Endothelial cell of umbilical vein (primary cell): ENCODE data around the gene NOB1. TPM values are rescaled to one million over a fixed set of nuclear protein-coding genes. Genes with fewer than 3 reads are reported as not detected.

Source experiments
- BruUV-seq: library from RNA; stranded (reverse); fragments of 400-500 nt; replicated peaks from 2 replicates; lab custom pipeline; 2021; lab: Mats Ljungman, UMichigan
- CTCF ChIA-PET: fragments of 300-600, 350-600 bp; sonication (Branson Sonifier 250); formaldehyde crosslinking; loops from one replicate; lab custom pipeline; 2021; ENCODE audit warnings: antibody characterized with exemption, inconsistent platforms; lab: Charles Lee
- POLR2A ChIA-PET: fragments of 300-600, 350-600 bp; sonication (Branson Sonifier 250); formaldehyde crosslinking; loops from one replicate; lab custom pipeline; 2021; ENCODE audit warnings: antibody characterized with exemption, inconsistent platforms; lab: Charles Lee
- DNase-seq: peaks from one replicate; pipeline ENCODE4 v3.0.0-alpha.2; 2011; ENCODE audit warnings: low read depth, low spot score
- FAIRE-seq: peaks from 2 replicates; lab custom pipeline; 2011; peaks lifted over from hg19 to GRCh38; lab: Jason Lieb, UNC
- H2AFZ ChIP-seq: 2 replicates; pipeline ENCODE4 v1.6.0; 2012; ENCODE audit warnings: low read depth, low read length, control low read depth, inconsistent platforms
- H3K27ac ChIP-seq: 2 replicates; pipeline ENCODE4 v1.5.1; 2011; ENCODE audit warnings: low read depth, mild to moderate bottlenecking, control low read depth, low read length, moderate library complexity; ENCODE audit not compliant: insufficient read depth
- H3K27me3 ChIP-seq, 2 experiments: 2 replicates each; pipeline versions ENCODE4 v1.6.0 to v1.6.1; 2011; ENCODE audit warnings: low read length in 2 of 2, mixed read lengths in 1 of 2; ENCODE audit not compliant: control insufficient read depth in 2 of 2, insufficient read depth in 2 of 2
- H3K36me3 ChIP-seq, 2 experiments: 2 replicates in 1 of 2; 3 replicates in 1 of 2; pipeline ENCODE4 v1.5.1; 2011; ENCODE audit warnings: low read length in 2 of 2, mild to moderate bottlenecking in 1 of 2, moderate library complexity in 1 of 2; ENCODE audit not compliant: control insufficient read depth in 2 of 2, insufficient read depth in 2 of 2; ENCODE audit errors: extremely low read depth in 1 of 2
- H3K4me1 ChIP-seq: 3 replicates; pipeline ENCODE4 v1.5.1; 2011; ENCODE audit warnings: mild to moderate bottlenecking, low read length; ENCODE audit not compliant: control insufficient read depth, insufficient read depth; ENCODE audit errors: extremely low read depth
- H3K4me2 ChIP-seq: 2 replicates; pipeline ENCODE4 v1.6.1; 2011; ENCODE audit warnings: low read length, control low read depth, mixed read lengths; ENCODE audit not compliant: insufficient read depth
- H3K4me3 ChIP-seq, 3 experiments: fragments of 200-600 bp in 1 of 3; sonication (generic), shearing (Covaris generic) in 1 of 3; replicated peaks in 1 of 3; 2 replicates each; pipeline ENCODE4 v1.5.1; 2011 to 2016; ENCODE audit warnings: control low read depth in 3 of 3, low read length in 3 of 3, mild to moderate bottlenecking in 2 of 3, inconsistent platforms in 1 of 3, low read depth in 1 of 3, moderate library complexity in 1 of 3; ENCODE audit not compliant: insufficient read depth in 1 of 3
- H3K79me2 ChIP-seq: 2 replicates; pipeline ENCODE4 v1.6.0; 2012; ENCODE audit warnings: low read length, inconsistent platforms; ENCODE audit not compliant: control insufficient read depth, insufficient read depth
- H3K9ac ChIP-seq: replicated peaks from 2 replicates; pipeline ENCODE3; 2011; ENCODE audit warnings: low read length, control low read depth; ENCODE audit not compliant: insufficient read depth; ENCODE audit errors: extremely low read depth
- H3K9me1 ChIP-seq: replicated peaks from 3 replicates; pipeline ENCODE4 v1.6.0; 2011; ENCODE audit warnings: mild to moderate bottlenecking, low read length; ENCODE audit not compliant: control insufficient read depth, insufficient read depth; ENCODE audit errors: extremely low read depth
- H3K9me3 ChIP-seq: replicated peaks from 2 replicates; pipeline ENCODE4 v1.5.1; 2012; ENCODE audit warnings: low read length, inconsistent platforms; ENCODE audit not compliant: control insufficient read depth, insufficient read depth
- H4K20me1 ChIP-seq: replicated peaks from 2 replicates; pipeline ENCODE3; 2011; ENCODE audit warnings: mild to moderate bottlenecking, low read length; ENCODE audit not compliant: control insufficient read depth, insufficient read depth; ENCODE audit errors: extremely low read depth
- EZH2 ChIP-seq: IDR thresholded peaks from 2 replicates; pipeline ENCODE4 v1.6.1; 2012; ENCODE audit warnings: borderline replicate concordance, low read depth, mild to moderate bottlenecking, moderate library complexity, low read length, inconsistent platforms; ENCODE audit not compliant: severe bottlenecking
- FOS ChIP-seq: IDR thresholded peaks from 2 replicates; pipeline ENCODE4 v1.6.1; 2011; ENCODE audit warnings: mild to moderate bottlenecking, low read length, moderate library complexity, borderline replicate concordance; ENCODE audit not compliant: insufficient read depth
- GATA2 ChIP-seq: IDR thresholded peaks from 2 replicates; pipeline ENCODE4 v1.7.0; 2011; ENCODE audit warnings: low read depth, mild to moderate bottlenecking, moderate library complexity, mixed read lengths, low read length; ENCODE audit not compliant: insufficient read length, insufficient read depth
- JUN ChIP-seq: IDR thresholded peaks from 2 replicates; pipeline ENCODE4 v1.6.1; 2011; ENCODE audit warnings: borderline replicate concordance, low read depth; ENCODE audit not compliant: insufficient read length, insufficient read depth
- MYC ChIP-seq: IDR thresholded peaks from one replicate; pipeline ENCODE4 v1.6.1; 2011; ENCODE audit warnings: mild to moderate bottlenecking, low read depth, low read length
- POLR2A ChIP-seq: IDR thresholded peaks from 2 replicates; pipeline ENCODE4 v1.6.1; 2012; ENCODE audit warnings: low read depth, mild to moderate bottlenecking, control low read depth, low read length
- POLR2AphosphoS5 ChIP-seq: IDR thresholded peaks from 2 replicates; pipeline ENCODE4 v1.6.1; 2012; ENCODE audit warnings: low read depth, mild to moderate bottlenecking, control low read depth, low read length, moderate library complexity; ENCODE audit not compliant: insufficient read depth
- dilution Hi-C: fragments of 300-500 bp; cut with MboI; formaldehyde crosslinking; loops from one replicate; pipeline ENCODE4 v1.15.0; 2019; ENCODE audit warnings: low sequenced_read_pairs; ENCODE audit not compliant: extremely low pct_ligation_motif_present
- intact Hi-C: fragments of 100-400 bp; cut with micrococcal nuclease; formaldehyde crosslinking; loops from one replicate; pipeline ENCODE4 v1.10.0; 2022
- polyA plus RNA-seq, 4 experiments: library from polyadenylated mRNA; depleted of rRNA in 3 of 4; stranded (reverse) in 3 of 4; unstranded in 1 of 4; fragments of >200 nt; gene quantifications; 2 replicates each; pipeline versions ENCODE4 v1.2.1 to v1.2.3, GENCODE V29; 2011 to 2012; ENCODE audit warnings: missing spikeins in 1 of 4
- total RNA-seq: library from RNA; stranded (reverse); gene quantifications from 2 replicates; pipeline ENCODE4 v1.2.3, GENCODE V29; 2021
- TF ChIP-seq, protein P1 (sequence below), 2 donors: IDR thresholded peaks; 1 replicate in 1 of 2; 2 replicates in 1 of 2; pipeline ENCODE4 v1.5.1; 2011; ENCODE audit warnings: low read length in 2 of 2, mild to moderate bottlenecking in 2 of 2, moderate library complexity in 2 of 2, control low read depth in 1 of 2, inconsistent platforms in 1 of 2, low read depth in 1 of 2; ENCODE audit not compliant: insufficient read depth in 1 of 2; ENCODE audit errors: extremely low read depth in 1 of 2
- TF ChIP-seq, protein P2 (sequence below): IDR thresholded peaks from 2 replicates; pipeline ENCODE4 v1.6.1; 2011; ENCODE audit not compliant: insufficient read depth, insufficient read length

Gene NOB1
- total and polyA plus RNA-seq, 2 donors (not counting 3 experiments of a cell fraction or from before 2014, with no cell fraction given), result 65.4 to 66.5 TPM

DNA sequence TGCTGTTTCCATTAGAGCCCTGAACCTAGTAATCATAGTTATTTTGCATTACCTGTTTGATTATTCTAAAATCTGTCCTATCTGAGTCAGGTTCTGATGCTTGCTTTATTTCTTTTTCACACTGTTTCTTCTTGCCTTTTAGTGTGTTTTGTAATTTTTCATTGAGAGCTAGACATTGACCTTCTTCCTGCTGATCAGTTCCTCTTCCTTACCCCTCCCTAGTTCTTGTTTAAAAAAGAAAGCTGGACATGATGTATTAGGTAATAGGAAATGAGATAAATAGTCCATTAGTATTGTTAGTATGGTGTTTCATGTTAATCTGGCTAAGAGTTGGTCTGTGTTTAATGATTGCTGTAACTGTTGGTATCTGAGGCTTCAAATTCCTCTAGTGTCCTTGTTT lies 20.8 kb upstream of the NOB1 start:
- DNase-seq (no peak), FAIRE-seq (no peak)
- H3K4me1 ChIP-seq, result peaks cover 4% of the 10 kb centered on the region
- dilution Hi-C loops, result no loop called here
- no peak overlapping the region for H3K27ac ChIP-seq
- H3K4me3 ChIP-seq, result no peak overlapping the region
- no peak overlapping the region for H3K4me2 ChIP-seq
- ChIA-PET CTCF (interaction anchor here (1.2 kb wide), 1 partner anchor 13 kb away, joined by 3 read pairs; the partner anchor contains the start of gene WWP2), POLR2A (no interaction called here)
- intact Hi-C loops, result no loop called here
- H3K36me3 ChIP-seq, result no peaks in the 10 kb centered on the region
- H3K9ac ChIP-seq, result no peak overlapping the region
- TF ChIP-seq JUN, result no peak
- TF ChIP-seq, protein P1, sequence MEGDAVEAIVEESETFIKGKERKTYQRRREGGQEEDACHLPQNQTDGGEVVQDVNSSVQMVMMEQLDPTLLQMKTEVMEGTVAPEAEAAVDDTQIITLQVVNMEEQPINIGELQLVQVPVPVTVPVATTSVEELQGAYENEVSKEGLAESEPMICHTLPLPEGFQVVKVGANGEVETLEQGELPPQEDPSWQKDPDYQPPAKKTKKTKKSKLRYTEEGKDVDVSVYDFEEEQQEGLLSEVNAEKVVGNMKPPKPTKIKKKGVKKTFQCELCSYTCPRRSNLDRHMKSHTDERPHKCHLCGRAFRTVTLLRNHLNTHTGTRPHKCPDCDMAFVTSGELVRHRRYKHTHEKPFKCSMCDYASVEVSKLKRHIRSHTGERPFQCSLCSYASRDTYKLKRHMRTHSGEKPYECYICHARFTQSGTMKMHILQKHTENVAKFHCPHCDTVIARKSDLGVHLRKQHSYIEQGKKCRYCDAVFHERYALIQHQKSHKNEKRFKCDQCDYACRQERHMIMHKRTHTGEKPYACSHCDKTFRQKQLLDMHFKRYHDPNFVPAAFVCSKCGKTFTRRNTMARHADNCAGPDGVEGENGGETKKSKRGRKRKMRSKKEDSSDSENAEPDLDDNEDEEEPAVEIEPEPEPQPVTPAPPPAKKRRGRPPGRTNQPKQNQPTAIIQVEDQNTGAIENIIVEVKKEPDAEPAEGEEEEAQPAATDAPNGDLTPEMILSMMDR (IDR thresholded peaks at IDR 0.05; ENCODE audit: extremely low read depth in 1 of 2, insufficient read depth in 1 of 2, low read depth in 1 of 2, low read length in 2 of 2), result no peak
- TF ChIP-seq POLR2AphosphoS5, result no peak
- TF ChIP-seq EZH2, result no peak
- TF ChIP-seq GATA2, result no peak
- TF ChIP-seq POLR2A, result no peak
- no peak for TF ChIP-seq MYC
- TF ChIP-seq, protein P2, sequence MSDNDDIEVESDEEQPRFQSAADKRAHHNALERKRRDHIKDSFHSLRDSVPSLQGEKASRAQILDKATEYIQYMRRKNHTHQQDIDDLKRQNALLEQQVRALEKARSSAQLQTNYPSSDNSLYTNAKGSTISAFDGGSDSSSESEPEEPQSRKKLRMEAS, result no peak
- TF ChIP-seq FOS, result no peak
- no TSS peak for BruUV-seq
- peaks cover 6% of the 10 kb centered on the region for H3K79me2 ChIP-seq
- no peaks in the 10 kb centered on the region for H3K27me3 ChIP-seq
- no peak overlapping the region for H2AFZ ChIP-seq
- no peaks in the 10 kb centered on the region for H3K9me1 ChIP-seq
- no peaks in the 10 kb centered on the region for H4K20me1 ChIP-seq
- H3K9me3 ChIP-seq, result no peaks in the 10 kb centered on the region
